SH-SY5Y (cell line): ENCODE data around the gene TLE3.

Experiments used
- GATA2 ChIP-seq: IDR thresholded peaks from 2 replicates; pipeline ENCODE4 v1.6.1; 2011; ENCODE audit warnings: mild to moderate bottlenecking, low read depth, low read length
- GATA3 ChIP-seq: IDR thresholded peaks from 2 replicates; pipeline ENCODE4 v1.6.1; 2011; ENCODE audit warnings: low read depth, mild to moderate bottlenecking, low read length, moderate library complexity

DNA sequence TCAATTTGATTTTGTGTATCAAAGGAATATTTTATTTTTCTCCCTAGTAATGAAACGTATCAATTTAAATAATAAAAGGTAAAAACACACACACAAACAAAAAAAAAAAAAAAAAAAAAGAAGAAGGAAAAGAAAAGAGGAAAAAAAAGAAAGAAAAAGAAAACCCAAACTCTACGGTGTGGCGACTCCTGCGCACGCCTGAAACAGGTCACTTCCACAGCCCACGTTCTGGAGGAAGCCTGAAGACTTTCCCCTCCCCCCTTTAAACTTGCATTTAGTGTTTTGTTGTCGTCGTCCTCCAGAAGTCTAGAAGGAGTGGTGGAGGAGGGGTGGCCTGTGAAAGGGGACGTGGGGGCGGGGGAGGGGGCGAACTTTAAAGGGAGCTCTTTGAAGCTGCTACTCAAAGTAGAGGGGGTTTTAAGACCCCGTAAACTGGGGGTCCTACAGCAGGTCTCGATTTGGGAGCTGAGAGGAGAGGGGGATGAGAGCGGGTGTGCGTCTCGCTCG is 2.3 kb upstream of the TLE3 start:
- no peak for TF ChIP-seq GATA2
- no peak for TF ChIP-seq GATA3
